ENCODE data around the gene SPATA24.

DNA sequence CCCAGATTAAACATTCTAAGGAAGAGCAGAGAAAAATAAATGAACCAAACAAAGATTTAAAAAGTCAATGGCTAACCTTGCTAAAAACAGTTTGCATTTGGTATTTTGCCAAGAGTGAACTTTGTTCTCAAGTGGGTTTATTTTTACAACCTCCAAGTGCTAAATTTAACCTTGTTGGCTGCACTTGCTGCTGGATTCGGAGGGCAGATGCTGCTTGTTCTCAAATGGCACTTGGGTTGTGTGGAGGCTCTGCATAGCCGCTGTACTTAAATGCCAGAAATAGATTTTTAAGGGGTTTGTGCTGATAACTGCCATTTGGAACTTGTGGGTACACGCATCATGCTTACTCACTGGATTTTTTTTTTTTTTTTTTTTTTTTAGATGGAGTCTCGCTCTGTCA, 13.3 kb upstream of the SPATA24 start:
- TF ChIP-seq, protein P1, sequence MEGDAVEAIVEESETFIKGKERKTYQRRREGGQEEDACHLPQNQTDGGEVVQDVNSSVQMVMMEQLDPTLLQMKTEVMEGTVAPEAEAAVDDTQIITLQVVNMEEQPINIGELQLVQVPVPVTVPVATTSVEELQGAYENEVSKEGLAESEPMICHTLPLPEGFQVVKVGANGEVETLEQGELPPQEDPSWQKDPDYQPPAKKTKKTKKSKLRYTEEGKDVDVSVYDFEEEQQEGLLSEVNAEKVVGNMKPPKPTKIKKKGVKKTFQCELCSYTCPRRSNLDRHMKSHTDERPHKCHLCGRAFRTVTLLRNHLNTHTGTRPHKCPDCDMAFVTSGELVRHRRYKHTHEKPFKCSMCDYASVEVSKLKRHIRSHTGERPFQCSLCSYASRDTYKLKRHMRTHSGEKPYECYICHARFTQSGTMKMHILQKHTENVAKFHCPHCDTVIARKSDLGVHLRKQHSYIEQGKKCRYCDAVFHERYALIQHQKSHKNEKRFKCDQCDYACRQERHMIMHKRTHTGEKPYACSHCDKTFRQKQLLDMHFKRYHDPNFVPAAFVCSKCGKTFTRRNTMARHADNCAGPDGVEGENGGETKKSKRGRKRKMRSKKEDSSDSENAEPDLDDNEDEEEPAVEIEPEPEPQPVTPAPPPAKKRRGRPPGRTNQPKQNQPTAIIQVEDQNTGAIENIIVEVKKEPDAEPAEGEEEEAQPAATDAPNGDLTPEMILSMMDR (IDR thresholded peaks at IDR 0.05; ENCODE audit: low read length): no peak
- TF ChIP-seq EZH2 (optimal IDR thresholded peaks at IDR 0.05; ENCODE audit: low read depth, low read length) (no peak), EZH2phosphoT487 (IDR thresholded peaks at IDR 0.05; ENCODE audit: low read length) (no peak)

All from MM.1S (cell line).